Hypothalamus (tissue), 51 donors: ENCODE results near the gene COL13A1.

Source experiments
- DNase-seq, 51 donors: peaks; one replicate each; lab custom pipeline; 2025; lab: John Stamatoyannopoulos, UW

Gene COL13A1

DNA sequence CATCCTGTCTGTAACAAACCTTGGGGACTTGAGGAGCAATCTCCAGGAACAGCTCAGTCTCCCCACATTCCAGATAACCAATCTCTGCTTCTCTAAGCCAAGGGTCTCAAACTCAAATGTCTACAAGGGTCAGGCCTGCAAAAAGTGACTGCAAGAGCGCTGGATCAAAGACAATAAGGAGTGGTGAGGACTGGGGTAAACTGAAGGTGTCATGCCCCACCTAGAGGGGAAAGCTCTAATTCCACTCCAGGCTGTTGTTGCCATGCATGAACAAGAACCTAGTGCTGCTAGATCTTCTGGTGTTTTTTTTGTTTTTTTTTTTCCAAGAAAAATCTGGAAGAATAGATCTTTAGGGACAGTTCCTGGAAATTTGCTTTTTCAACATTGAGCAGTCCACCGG is 133.1 kb downstream of the COL13A1 start:
- no peak for DNase-seq

DNA sequence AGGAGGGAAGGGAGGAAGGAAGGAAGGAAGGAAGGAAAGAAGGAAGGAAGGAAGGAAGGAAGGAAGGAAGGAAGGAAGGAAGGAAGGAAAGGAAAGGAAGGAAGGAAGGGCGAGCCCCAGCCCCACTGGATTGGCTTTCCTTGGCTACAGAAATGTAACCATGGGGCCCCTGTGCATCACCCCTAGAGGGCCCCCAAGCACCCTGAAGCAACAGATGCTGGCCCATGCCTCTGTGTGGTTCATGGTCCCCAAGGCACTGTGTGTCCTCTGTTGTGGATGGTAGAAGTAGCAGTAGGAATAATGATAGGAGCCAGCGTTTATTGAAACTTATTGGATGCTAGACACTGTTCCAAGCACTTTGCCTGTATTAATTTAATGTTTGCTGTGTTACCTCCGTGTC is 134.4 kb downstream of the COL13A1 start:
- DNase-seq, result peak in 8 of 51 donors; percentile 5 to 28 (median 10)

DNA sequence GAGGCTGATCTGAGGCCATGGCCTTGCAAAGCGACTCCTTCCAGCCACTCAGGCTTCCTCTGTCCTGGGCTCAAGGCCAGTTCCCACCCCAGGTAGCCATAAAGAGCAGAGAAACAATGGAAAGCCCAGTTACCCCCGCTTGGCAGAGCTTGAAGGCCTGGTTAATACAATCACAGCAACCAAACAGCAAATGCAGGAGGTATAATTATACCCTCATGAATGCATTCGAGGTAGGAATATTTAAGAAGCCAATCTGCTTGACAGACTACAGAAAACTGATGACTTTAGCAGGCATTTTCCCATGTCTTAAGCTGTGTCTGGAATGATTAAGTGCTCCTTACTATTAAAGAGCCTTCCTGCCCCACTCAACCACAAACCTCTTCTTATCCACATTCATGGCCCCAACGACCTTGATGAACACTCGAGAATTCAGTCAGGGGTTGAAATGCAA is 136.9 kb downstream of the COL13A1 start:
- no peak for DNase-seq

DNA sequence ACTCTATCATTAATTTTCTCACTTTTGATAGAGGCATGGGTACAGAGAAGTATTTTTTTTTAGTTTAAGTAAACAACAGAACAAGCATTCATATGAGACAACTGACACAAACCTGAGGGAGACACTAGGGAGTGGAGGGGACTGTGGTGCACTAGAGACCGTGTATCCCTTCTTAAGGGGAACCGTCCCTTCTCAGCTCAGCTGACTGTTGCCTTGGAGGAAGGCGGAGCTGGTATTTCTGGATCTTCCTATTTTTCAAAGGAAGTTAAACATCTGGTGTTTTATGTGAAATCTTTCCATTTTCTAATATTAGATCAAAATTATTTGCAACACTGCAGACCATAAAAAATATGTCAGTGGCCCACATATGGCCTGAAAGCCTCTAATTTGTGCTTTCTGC is 137.4 kb downstream of the COL13A1 start:
- DNase-seq, result no peak

DNA sequence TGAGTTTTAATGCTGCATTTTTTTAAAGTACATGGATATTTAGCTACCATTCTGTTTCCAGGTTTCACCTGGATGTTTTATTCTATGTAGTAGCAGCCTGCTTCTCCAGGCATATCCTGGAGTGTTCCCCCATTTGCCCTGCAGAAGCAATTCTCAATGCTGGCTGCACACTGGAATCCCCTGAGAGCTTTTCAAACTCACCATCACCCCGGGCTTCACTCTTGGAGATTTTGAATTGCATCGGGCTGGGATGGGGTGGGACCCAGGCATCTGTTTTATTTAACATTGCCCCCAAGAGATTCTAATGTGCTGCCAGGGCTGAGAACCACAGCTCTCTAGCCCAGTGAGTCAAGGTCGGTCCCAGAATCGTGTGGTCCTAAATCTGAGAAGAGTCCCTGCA is 137.8 kb downstream of the COL13A1 start:
- DNase-seq, result no peak

DNA sequence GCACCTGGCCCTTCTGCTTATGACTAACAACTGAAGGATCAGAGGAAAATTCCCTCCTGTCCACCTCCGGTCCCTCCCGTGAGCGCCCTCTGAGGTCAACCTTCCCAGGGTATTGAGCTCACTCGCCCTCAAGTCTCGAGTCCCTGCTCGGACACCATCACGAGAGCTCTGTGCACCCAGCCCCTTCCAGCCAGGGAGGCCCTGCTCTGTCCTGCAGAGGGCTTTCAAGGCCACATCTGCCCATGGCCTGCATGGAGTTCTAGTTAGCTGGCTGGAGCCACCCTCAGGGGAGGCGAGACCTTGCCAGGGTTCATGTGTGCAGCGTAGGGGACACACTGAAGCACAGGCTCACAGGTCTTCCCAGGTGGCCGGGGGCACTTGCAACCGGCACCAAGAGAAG is 140.0 kb downstream of the COL13A1 start:
- DNase-seq, result no peak

DNA sequence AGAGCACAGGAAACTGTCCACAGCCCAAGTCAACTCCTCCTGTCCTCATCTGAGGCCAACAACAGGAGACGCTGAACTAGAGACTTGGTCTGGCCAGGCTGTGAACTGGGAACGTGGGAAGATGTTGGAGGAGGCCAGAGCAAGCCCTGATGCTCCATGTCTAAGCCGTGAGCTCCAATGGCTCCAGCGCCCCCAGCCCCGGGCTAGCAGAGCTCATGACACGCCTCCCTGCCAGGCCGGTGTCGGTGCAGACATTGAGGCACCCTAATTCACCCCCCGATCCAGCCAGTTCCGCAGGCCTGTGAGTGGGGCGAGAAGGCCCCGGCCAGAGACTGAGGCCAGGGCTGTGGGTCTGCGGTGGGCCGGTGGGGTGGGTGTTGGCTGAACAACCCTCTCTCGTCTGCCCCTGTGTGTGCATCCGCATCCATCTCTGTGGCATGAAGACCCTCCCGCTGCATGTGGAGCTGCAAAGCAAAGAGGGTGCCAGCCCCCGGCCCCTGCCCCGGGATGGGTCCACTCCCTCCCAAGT is 141.7 kb downstream of the COL13A1 start:
- no peak for DNase-seq

DNA sequence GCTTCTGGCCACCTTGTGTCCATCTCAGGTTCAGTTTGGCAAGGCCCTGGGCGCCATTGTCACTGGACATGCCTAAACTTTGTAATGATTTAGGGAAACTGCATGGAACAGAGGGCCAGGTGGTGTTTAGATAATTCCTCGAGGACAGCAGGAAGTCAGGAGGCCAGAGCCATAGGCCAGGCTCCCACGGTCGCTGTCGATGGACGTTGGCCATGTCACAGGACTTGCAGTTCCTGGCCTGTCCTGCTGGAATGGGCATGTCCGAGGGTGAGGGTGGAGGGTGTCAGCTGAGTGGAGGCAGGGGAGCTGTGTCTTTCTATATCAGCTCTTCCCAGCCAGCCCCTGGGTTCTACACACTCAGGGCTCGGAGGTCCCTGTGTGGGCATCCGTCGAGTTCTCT is 143.1 kb downstream of the COL13A1 start:
- no peak for DNase-seq

DNA sequence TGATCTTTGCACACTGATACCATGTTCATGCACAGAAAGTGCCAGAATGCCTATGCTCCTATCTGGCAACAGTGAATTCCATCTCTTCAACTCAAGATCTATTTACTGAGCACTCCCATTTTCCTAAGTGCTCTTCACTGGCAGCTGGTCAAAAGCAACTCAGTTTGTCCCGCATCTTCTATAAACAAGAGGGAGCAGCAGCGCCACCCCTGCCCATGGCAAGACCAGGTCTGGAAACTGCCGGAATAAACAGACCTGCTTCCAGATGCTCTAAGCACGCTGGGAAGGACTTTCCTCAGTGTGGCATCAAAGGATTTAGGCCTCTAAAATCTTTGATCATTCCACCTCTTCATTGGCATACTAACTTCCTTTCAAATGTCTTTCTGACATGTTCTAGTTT is 146.6 kb downstream of the COL13A1 start:
- no peak for DNase-seq

DNA sequence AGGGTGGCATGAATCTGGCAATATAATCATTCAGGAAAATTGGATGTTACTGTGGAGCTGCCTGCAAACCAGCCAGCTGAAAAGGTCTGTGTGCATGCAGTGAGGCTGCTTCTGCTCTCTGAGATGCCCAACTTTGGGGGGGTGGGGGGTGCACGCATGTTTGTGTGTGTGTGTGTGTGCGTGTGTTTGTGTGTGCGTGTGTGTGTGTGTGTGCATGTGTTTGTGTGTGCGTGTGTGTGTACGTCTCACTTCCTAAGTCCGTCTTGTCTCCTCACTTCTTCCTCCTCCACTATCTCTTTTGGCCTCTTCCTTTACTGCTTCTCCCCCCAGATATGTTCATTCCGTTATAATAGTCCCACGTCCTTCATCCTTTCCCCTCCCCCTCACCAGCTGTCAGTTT is 148.1 kb downstream of the COL13A1 start:
- no peak for DNase-seq

DNA sequence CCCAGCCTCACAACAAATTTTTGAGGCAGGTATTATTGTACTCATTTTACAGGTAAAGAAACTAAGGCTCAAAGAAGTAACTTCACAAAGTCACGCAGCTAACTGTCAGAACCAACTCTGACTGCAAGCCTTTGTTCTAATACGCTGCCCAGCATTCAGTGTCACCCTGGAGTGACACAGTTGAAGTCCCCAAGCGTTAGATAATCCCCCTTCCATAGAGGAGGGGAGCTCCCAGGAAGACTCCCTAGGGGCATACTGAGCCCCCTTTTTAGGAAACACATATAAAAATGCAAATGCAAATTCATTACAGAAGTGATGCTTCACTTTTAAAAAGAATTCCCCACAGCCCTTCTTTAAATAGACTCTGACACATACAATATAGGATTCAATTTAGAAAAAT is 150.0 kb downstream of the COL13A1 start:
- no peak for DNase-seq

DNA sequence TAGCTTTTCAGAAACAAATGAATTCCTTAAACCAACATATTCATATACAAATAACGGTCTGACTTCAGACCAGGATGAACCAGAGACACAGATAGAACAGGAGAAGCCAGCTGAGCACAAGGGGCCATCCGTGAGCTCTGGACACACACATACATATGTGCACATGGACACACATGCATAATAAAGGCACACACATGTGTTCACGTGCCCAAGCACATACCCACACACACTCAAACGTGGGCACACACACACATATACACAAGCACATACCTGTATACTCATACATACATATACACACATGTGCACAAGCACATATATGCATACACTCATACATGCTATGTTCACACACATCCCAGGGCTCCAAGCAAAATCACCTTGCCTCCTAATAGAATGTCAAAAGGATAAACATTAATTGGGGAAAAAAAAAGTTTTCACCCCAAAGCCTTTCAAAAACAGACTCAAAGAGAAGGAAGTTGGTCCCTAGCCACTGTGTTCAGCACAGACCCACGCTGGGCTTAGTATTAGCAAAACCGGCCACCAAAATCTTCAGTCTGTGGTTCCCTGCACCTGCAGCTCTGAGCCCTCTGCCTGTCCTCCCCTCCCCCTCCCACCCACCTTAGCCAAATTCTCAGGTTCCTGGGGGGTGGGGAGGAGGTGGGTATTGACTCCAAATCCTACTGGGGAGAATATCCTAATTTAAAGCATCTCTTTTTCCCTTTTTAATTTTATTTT is 150.5 kb downstream of the COL13A1 start:
- DNase-seq, result no peak

DNA sequence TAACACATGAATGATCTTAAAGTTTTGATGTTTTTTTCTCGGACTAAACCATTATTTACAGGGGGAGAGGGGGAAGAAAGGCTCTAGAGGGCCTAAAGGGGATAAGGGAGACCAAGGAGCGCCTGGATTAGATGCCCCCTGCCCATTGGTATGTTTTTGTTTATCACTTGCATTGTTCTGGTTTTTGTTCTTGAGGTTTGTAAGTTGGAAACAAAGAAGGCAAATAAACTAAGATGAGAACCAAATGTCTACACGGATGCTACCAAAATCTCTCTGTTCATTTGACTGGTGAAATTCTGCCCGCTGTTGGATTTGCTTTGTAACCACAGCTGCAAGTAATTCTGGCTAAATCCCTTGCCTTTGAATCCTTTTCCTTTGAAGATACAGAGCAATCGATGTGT is 151.1 kb downstream of the COL13A1 start:
- no peak for DNase-seq

DNA sequence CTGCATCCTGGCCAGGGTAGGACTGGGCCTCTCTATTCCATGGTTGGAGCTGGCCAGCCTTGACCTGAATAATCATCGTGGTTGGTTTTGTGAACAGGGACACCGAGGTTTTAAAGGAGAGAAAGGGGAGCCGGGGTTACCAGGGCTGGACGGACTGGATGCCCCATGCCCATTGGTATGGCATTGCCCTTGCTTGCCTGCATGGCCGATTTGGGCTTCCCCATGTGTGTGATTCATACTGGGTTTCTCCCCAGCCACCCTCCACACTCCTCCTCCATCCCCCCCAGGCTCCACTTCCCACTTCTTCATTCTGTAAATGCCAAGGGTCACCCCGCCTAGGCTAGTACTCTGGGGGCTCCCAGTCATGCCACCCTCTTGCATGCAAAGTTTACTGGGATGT is 152.1 kb downstream of the COL13A1 start:
- DNase-seq, result peak in 1 of 51 donors; percentile 11

DNA sequence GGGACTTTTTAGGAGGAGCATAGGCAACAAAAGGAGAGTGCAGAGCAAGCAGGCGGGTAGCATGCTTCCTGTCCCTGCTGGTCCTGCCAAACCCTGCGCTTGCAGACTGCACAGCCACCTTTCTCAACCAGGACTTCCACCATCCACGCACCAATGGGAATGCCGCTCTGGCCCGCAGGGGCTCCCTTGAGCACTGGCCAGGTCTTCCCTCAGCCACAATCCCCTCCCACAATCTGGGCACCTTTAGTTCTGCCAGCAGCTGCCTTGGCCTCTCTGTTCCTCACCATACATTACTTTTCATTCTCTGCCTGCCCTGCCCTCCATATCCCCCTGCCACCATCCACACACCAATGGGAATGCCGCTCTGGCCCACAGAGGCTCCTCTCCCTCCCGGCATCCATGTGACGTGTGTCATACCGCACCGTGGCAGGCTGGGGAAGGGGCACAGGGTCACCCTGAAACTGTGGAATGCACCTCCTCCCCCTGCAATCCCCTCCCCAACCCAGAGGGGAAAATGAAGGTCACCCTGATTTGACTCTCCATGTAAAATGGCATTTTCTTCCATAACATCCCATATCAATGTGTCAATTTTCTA is 153.6 kb downstream of the COL13A1 start:
- no peak for DNase-seq

DNA sequence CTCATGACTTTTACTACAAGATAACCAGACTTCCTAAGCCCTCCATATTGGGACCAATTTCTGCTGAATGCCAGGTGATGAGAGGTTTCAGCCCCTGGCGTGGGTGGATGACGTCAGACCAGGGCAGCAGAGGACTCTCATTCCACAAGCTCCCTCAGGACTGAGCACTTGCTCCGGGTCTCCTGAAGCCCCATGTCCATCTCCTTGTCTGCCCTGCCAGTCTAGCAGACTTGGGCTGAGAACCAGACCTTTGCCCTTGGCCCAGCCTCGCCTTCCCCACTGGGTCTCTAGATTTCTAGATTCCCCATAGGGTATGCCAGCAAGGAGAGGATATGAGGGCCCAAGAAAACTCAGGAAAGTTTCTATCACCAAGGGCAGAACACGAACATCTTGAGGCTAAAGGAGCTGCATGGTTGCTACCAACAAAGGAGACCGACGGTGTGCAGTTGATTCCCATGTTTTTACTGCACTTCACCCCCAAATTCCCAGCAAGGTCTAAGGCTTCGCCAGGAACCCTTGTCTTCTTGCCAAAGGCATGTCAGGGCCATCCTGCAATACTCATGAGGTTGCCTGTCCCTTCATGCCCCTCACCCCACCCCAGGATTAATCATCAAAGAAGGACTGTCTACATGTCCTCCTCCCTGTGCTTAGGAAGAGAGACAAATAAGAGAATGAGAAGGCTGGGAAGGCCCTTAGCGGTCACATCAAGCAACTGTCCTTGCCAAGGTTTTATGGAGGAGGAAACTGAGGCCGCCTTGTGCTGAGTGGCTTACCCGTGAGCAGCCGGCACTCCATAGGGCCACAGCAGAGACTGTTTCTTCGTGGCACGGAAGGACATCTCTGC is 154.4 kb downstream of the COL13A1 start:
- DNase-seq, result no peak

DNA sequence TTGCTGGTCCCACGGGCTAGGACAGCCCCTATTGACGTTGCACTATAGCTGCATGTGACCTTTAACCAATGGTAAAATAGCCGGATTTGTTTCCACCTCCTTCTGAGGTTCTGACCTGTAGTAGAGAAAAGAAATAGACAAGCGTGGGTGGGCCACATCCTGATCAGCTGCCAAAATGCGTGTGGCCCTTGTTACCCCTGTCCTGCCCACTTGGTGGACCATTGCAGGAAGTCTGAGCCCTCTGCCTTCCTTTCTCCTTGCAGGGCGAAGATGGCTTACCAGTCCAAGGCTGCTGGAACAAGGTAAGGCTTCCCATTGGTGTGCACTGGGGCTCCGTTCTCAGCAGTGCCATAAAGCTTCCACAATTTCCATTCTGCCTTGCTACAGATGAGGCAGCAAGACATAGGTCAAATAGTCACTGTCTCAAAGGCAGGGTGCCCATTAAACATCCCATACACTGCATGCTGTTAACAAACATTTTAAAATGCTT is 155.1 kb downstream of the COL13A1 start:
- DNase-seq, result no peak

DNA sequence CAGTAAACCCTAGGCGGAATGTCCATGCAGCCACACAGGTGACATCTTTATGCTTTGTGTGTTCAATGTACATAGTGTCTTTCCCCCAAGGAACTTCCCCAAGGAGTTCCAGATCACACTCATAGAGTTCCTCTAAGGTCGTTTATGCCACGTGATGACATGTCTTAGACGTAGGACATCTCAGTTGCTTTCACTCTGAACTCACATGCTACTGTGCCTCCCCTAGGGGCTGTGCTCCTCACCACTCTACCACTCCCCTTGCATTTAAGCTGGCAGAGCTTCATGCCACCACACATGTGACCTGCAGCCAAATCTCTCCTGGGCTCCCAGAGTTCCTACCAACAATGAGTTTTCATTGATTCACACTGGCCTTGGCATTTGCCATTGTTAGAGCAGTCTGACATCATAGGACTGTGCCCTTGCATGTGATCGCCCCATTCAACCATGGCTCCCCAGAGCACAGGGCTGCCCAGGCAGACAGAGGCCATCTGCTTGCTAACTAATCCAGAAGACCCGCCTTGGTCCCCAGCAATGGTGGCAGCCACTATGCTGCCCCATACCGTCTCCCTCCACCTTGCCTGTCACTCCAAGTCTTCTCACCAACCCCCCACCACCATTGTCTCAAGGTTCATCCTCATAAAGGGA is 155.7 kb downstream of the COL13A1 start:
- DNase-seq, result no peak

DNA sequence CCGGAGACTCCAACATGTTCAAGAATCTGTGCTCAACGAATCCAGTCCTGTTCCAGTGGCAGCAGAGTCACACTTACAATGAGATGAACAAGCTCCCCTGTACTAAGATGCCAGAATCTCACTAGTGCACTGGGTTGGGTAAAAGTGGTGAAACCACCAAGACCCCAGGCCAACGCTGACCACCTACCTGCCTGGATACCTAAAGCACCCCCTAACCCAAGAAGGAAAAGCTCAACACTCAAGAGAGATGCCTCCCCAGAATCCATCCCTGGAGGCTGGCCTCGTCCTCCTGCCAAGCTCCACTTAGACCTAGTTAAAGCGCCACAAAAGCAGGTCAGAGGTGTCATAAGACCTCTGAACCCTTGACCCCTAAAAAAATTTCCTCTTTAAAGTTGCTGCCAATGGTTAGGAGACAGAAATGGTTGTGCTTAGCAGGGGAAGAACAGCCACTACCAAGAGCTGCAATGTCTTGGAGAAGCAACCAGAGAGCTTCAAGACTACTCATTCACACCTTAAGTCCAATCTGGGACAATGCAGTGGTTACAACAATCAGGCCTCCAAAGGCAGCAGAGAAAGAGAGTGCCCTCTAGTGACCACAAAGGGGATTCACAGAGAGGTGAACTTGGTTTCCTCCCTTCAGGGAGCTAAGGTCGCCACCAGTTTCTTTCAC is 156.3 kb downstream of the COL13A1 start:
- peak in 1 of 51 donors; percentile 2 for DNase-seq

DNA sequence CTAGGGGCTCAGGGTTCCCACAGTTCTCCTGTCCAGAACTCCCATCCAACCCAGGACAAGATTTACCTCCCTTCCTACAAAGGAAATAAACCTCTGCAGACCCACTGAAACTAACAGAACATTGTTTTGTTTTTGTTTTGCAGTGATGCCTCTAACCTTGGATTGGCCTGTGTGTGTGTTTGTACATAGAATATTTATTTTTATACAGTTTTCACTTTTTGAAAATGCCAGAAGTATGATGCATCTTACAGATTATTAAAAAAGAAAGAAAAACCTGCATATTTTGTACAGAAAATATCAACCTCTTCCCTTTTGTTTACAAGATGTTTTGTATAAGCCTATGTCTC is 156.8 kb downstream of the COL13A1 start:
- no peak for DNase-seq
